Adrenal gland (tissue), 19 donors: Measurements from ENCODE around the gene LAMTOR5. TPM values are rescaled to one million over a fixed set of nuclear protein-coding genes. Genes with fewer than 3 reads are reported as not detected.

Experiments used
- DNase-seq, 7 donors: peaks; one replicate each; pipeline ENCODE4 v3.0.0-alpha.2; 2019 to 2020
- H3K27ac ChIP-seq, 5 donors: fragments of 200-600 bp; sonication (generic) in 4 of 5; 1 replicate in 3 of 5; 2 replicates in 2 of 5; pipeline versions ENCODE4 v1.5.1 to v1.8.0; 2016 to 2020; ENCODE audit warnings: mild to moderate bottlenecking in 1 of 5
- H3K27me3 ChIP-seq: fragments of 200-600 bp; 2 replicates; pipeline ENCODE4 v1.8.0; 2021
- H3K36me3 ChIP-seq, 2 donors: fragments of 200-600 bp; replicated peaks in 1 of 2; 1 replicate in 1 of 2; 2 replicates in 1 of 2; pipeline versions ENCODE4 v1.5.1 to v1.8.0; 2018 to 2022
- H3K4me1 ChIP-seq, 2 donors: fragments of 200-600 bp; replicated peaks in 1 of 2; 1 replicate in 1 of 2; 2 replicates in 1 of 2; pipeline versions ENCODE4 v1.5.1 to v1.8.0; 2018 to 2021
- H3K4me3 ChIP-seq, 4 donors: fragments of 200-600 bp; sonication (generic) in 3 of 4; one replicate each; pipeline ENCODE4 v1.5.1; 2016 to 2018
- H3K9me3 ChIP-seq, 3 donors: fragments of 200-600 bp; sonication (generic) in 1 of 3; replicated peaks in 1 of 3; 1 replicate in 2 of 3; 2 replicates in 1 of 3; pipeline versions ENCODE4 v1.5.1 to v1.8.0; 2016 to 2021
- POLR2A ChIP-seq, 2 donors: fragments of 450-650 bp; IDR thresholded peaks; one replicate each; pipeline ENCODE4 v1.6.1; 2017; ENCODE audit warnings: antibody characterized with exemption in 2 of 2, mild to moderate bottlenecking in 2 of 2, moderate library complexity in 1 of 2
- WGBS, 4 donors: extraction: QIAGEN DNeasy Blood & Tissue Kit in 2 of 4; methylation state at CpG; one replicate each; pipeline versions ENCODE4 v1.1.5 to v1.1.7; 2013 to 2017; 5-methylcytosine and 5-hydroxymethylcytosine counted together
- intact Hi-C, 2 donors: fragments of 100-400 bp; cut with DNase I; formaldehyde crosslinking; loops; one replicate each; pipeline versions ENCODE4 v1.14.1 to v1.15.0; 2022 to 2023
- long read RNA-seq, 10 donors: library from polyadenylated mRNA in 3 of 10; unstranded in 2 of 10; stranded (forward) in 1 of 10; transcript quantifications; one replicate each; pipeline ENCODE4 v2.0.0 and lab custom pipeline, GENCODE V29; 2021 to 2026
- polyA plus RNA-seq, 3 donors: library from polyadenylated mRNA; stranded (reverse); fragments of 200-250 nt in 2 of 3; fragments of 350-450 nt in 1 of 3; fragmentation: Illumina TruSeq in 1 of 3; extraction: RNeasy Lipid Tissue Mini Kit (QIAGEN cat#74804) in 1 of 3; gene quantifications; one replicate each; pipeline ENCODE4 v1.2.3, GENCODE V29; 2013 to 2014
- total RNA-seq, 9 donors: library from RNA; depleted of rRNA in 4 of 9; stranded (reverse); fragments of >200 nt in 4 of 9; fragments of 120-200 nt in 1 of 9; fragmentation: NEBNext Ultra II Directional in 1 of 9; extraction: Animal tissue kit (Norgen Biotek cat#: 25700) in 1 of 9; gene quantifications; one replicate each; pipeline versions ENCODE4 v1.1.0 to v1.2.4, GENCODE V29; 2013 to 2023
- TF ChIP-seq, protein P1 (sequence below), 6 experiments: fragments of 450-650 bp in 4 of 6; fragments of 200-600 bp in 2 of 6; sonication (generic) in 1 of 6; IDR thresholded peaks; 1 replicate in 5 of 6; 2 replicates in 1 of 6; pipeline versions ENCODE4 v1.5.1 to v1.8.0; 2016 to 2021; ENCODE audit warnings: antibody characterized with exemption in 6 of 6, mild to moderate bottlenecking in 2 of 6, moderate library complexity in 1 of 6
- donor health status: healthy with polysubstance abuse.
- donor health status: Bipolar disorder and iron deficiency.
- donor health status: DM: yes; HTN: yes; CAD: no.
- donor health status: DM: no; HTN: no; CAD: no.
- donor health status: DM: no; HTN: no; CAD: no.
- donor health status: DM: yes; HTN: yes; CAD: no.

The LAMTOR5 gene
- 100 to 1,000 TPM in 7 of 9 donors, 10 to 100 TPM in 2; 81.3 to 152 (median 121) TPM for total RNA-seq
- 100 to 1,000 TPM; 211 to 299 (median 217) TPM for polyA plus RNA-seq
- long read RNA-seq, donor 1, transcript LAMTOR5-202 (3 exons, 1,830 nt), result minor isoform, 10 of 235 reads
- long read RNA-seq, donor 1, transcript LAMTOR5-206 (4 exons, 634 nt), result major isoform, 150 of 235 reads
- long read RNA-seq, donor 1, partial matches to known transcripts, result 69 of 235 reads
- long read RNA-seq, donor 1, other reads (novel, unspliced or antisense), result 0 of 235 reads
- long read RNA-seq, donor 2, transcript LAMTOR5-206 (4 exons, 634 nt), result major isoform, 100 of 156 reads
- long read RNA-seq, donor 2, transcript LAMTOR5-202 (3 exons, 1,830 nt), result minor isoform, 5 of 156 reads
- long read RNA-seq, donor 2, transcript LAMTOR5-205 (3 exons, 569 nt), result minor isoform, 5 of 156 reads
- long read RNA-seq, donor 2, partial matches to known transcripts, result 44 of 156 reads
- long read RNA-seq, donor 2, other reads (novel, unspliced or antisense), result 0 of 156 reads
- long read RNA-seq, donor 3, transcript LAMTOR5-206 (4 exons, 634 nt), result major isoform, 95 of 145 reads
- long read RNA-seq, donor 3, partial matches to known transcripts, result 46 of 145 reads
- long read RNA-seq, donor 3, other reads (novel, unspliced or antisense), result 0 of 145 reads
- long read RNA-seq, donor 4, transcript LAMTOR5-206 (4 exons, 634 nt), result major isoform, 62 of 68 reads
- long read RNA-seq, donor 4, partial matches to known transcripts, result 2 of 68 reads
- long read RNA-seq, donor 4, other reads (novel, unspliced or antisense), result 1 of 68 reads
- long read RNA-seq, donor 5, transcript LAMTOR5-206 (4 exons, 634 nt), result major isoform, 113 of 116 reads
- long read RNA-seq, donor 5, partial matches to known transcripts, result 1 of 116 reads
- long read RNA-seq, donor 5, other reads (novel, unspliced or antisense), result 1 of 116 reads
- long read RNA-seq, donor 6, transcript LAMTOR5-206 (4 exons, 634 nt), result major isoform, 59 of 65 reads
- long read RNA-seq, donor 6, partial matches to known transcripts, result 2 of 65 reads
- long read RNA-seq, donor 6, other reads (novel, unspliced or antisense), result 1 of 65 reads
- long read RNA-seq, donor 7, transcript LAMTOR5-202 (3 exons, 1,830 nt), result minor isoform, 5 of 134 reads
- long read RNA-seq, donor 7, transcript LAMTOR5-206 (4 exons, 634 nt), result major isoform, 87 of 134 reads
- long read RNA-seq, donor 7, partial matches to known transcripts, result 40 of 134 reads
- long read RNA-seq, donor 7, other reads (novel, unspliced or antisense), result 0 of 134 reads
- long read RNA-seq, donor 8, transcript LAMTOR5-206 (4 exons, 634 nt), result major isoform, 168 of 248 reads
- long read RNA-seq, donor 8, partial matches to known transcripts, result 75 of 248 reads
- long read RNA-seq, donor 8, other reads (novel, unspliced or antisense), result 0 of 248 reads
- long read RNA-seq, donor 9, transcript LAMTOR5-205 (3 exons, 569 nt), result minor isoform, 5 of 148 reads
- long read RNA-seq, donor 9, transcript LAMTOR5-206 (4 exons, 634 nt), result major isoform, 87 of 148 reads
- long read RNA-seq, donor 9, partial matches to known transcripts, result 50 of 148 reads
- long read RNA-seq, donor 9, other reads (novel, unspliced or antisense), result 0 of 148 reads
- long read RNA-seq, donor 10, transcript LAMTOR5-206 (4 exons, 634 nt), result major isoform, 66 of 94 reads
- long read RNA-seq, donor 10, partial matches to known transcripts, result 26 of 94 reads
- long read RNA-seq, donor 10, other reads (novel, unspliced or antisense), result 0 of 94 reads

DNA sequence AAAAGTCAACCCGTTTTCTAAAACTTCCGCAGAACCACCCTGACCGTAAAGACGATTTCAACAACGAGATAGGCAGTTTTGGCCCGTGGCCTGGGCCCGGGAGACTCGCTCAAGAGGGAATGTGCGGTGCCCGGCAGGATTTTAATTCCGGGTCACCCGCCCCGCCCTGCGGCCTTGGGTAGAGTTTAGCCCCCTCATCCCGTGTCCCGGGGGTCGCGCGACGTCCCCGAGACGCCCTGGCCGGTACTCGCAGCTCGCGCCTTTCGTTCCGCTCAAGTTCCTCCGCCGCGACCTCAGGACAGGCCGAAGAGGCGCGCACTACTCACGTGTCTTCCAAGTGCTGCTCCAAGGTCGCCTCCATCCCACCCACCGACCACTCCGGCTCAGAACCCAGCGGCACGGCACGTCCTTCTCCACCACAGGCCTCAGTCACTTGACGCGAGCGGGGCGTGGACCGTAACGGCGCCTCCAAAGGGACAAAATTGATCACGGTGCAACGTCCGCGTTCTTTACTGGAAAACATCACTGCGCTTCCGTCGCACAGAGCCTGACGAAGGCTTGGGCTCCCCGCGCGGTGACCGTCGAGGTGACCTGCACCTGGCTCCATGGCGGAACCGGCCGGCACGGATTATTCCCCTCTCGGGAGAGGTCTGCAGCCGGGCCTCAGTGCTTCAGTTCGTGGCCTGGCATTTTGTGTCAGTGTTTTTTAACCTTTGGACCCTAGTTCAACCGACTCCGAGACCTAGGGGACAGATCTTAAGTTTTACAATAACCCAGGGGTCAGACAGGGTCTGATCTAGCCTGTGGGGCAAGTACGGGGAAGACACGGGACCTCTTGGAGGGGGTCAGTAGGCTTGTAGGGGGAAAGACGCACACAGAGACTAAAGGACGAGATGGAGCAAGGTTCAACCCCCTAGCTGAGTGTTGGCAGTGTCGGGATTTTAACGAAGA lies at the start of gene LAMTOR5:
LAMTOR5 (minus strand) TSS at position 435 of the 951 bp plus-strand sequence; CDS start at position 361, 74 bp downstream.
- intact Hi-C loops, result loop anchor here (10.0 kb wide), 1 partner anchor 63 kb away; no protein-coding TSS in a partner anchor
- H3K4me3 ChIP-seq, result peak within 1 kb of the TSS; percentile 1 to 95 (median 53)
- peaks cover 0 to 33% of the 10 kb centered on the region in 2 donors for H3K36me3 ChIP-seq
- DNase-seq, result peak; percentile 94 to 98 (median 95)
- TF ChIP-seq, protein P1, sequence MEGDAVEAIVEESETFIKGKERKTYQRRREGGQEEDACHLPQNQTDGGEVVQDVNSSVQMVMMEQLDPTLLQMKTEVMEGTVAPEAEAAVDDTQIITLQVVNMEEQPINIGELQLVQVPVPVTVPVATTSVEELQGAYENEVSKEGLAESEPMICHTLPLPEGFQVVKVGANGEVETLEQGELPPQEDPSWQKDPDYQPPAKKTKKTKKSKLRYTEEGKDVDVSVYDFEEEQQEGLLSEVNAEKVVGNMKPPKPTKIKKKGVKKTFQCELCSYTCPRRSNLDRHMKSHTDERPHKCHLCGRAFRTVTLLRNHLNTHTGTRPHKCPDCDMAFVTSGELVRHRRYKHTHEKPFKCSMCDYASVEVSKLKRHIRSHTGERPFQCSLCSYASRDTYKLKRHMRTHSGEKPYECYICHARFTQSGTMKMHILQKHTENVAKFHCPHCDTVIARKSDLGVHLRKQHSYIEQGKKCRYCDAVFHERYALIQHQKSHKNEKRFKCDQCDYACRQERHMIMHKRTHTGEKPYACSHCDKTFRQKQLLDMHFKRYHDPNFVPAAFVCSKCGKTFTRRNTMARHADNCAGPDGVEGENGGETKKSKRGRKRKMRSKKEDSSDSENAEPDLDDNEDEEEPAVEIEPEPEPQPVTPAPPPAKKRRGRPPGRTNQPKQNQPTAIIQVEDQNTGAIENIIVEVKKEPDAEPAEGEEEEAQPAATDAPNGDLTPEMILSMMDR (IDR thresholded peaks at IDR 0.05), result peak in 4 of 6 experiments; percentile 4 to 25 (median 10)
- peak; percentile 35 to 82 for TF ChIP-seq POLR2A (IDR thresholded peaks at IDR 0.05)
- peaks cover 0 to 20% of the 10 kb centered on the region in 2 donors for H3K4me1 ChIP-seq
- no peaks in the 10 kb centered on the region for H3K9me3 ChIP-seq
- WGBS, 4 donors, result 1 to 2% (median 1%) methylated on average over 39 to 76 of the region's 76 CpGs
- no peaks in the 10 kb centered on the region for H3K27me3 ChIP-seq
- H3K27ac ChIP-seq, result peak within 1 kb of the TSS; percentile 15 to 98 (median 87)

DNA sequence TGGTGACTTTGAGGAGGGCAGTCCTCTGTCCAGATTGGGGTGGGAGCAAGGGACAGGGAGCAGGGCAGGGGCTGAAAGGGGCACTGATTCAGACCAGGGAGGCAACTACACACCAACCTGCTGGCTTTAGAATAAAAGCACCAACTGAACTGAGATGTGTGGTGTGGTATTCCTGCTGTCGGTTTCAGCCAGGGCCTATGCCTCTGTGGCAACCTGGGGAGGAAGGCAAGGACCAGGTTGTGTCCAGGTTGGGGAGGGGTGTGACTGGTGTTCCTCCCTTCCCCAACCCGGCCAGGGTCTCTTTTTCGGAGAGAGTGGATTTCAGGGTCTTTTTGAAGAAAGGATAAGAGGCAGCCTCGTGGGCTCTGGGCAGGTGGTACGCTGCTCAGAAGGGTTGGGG lies 49.7 kb upstream of the LAMTOR5 start:
- Histone ChIP-seq H3K27me3 (no peaks in the 10 kb centered on the region), H3K27ac (peak overlapping the region in 1 of 5 donors; percentile 62), H3K9me3 (no peaks in the 10 kb centered on the region), H3K4me3 (no peak overlapping the region), H3K36me3 (no peaks in the 10 kb centered on the region), H3K4me1 (no peaks in the 10 kb centered on the region)
- no peak for TF ChIP-seq POLR2A (IDR thresholded peaks at IDR 0.05)
- TF ChIP-seq, protein P1 (IDR thresholded peaks at IDR 0.05), result no peak
- no peak for DNase-seq
- intact Hi-C loops, result loop anchor here (5.0 to 10.0 kb wide), 3 partner anchors 35 to 255 kb away; no protein-coding TSS in a partner anchor
- 68 to 84% (median 77%) methylated on average over 5 of the region's 5 CpGs for WGBS, 4 donors

DNA sequence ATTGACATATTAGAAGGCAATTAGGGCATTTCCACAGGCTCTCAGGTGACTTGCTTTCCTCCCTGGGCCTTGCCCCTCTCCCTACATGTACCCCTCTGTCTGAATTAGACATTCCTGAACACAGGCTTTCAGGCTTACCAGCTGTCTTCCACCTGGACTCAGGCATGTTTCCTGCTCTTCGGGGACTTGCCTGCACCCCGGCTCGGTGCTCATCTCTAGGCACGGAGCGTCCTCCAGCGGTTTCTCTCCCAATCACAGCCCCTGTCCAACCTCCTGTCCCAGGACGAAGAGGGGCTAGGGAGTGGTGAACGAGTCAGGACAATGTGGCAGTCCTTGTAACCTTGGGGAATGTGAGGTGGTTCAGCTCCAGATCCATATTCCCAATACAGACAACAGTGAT lies 47.7 kb upstream of the LAMTOR5 start:
- Histone ChIP-seq H3K27ac (no peak overlapping the region), H3K4me3 (no peak overlapping the region), H3K36me3 (no peaks in the 10 kb centered on the region), H3K4me1 (no peaks in the 10 kb centered on the region), H3K27me3 (no peaks in the 10 kb centered on the region), H3K9me3 (no peaks in the 10 kb centered on the region)
- TF ChIP-seq POLR2A (IDR thresholded peaks at IDR 0.05), result no peak
- TF ChIP-seq, protein P1 (IDR thresholded peaks at IDR 0.05), result no peak
- intact Hi-C loops, result loop anchor here (5.0 to 10.0 kb wide), 3 partner anchors 33 to 253 kb away; no protein-coding TSS in a partner anchor
- 71 to 76% (median 74%) methylated on average over 8 of the region's 8 CpGs for WGBS, 4 donors
- no peak for DNase-seq
